Mesenteric fat pad (tissue), 1 donor: ENCODE data around the gene KRTAP1-4. TPM values are rescaled to one million over a fixed set of nuclear protein-coding genes. Genes with fewer than 3 reads are reported as not detected.
"Not testable (repeated sequence)": the region's sequence is repeated elsewhere in the genome, so short reads cannot be mapped to it uniquely, and the experiment has no call there.

Experiments
- DNase-seq: peaks from one replicate; pipeline ENCODE4 v3.0.0-alpha.2; 2020; ENCODE audit warnings: low spot score
- long read RNA-seq: library from polyadenylated mRNA; unstranded; transcript quantifications from one replicate; pipeline ENCODE4 v2.0.0, GENCODE V29; 2020
- total RNA-seq: library from RNA; stranded (reverse); fragmentation: NEBNext Ultra II Directional; extraction: Animal tissue kit (Norgen Biotek cat#: 25700); gene quantifications from one replicate; pipeline ENCODE4 v1.2.1, GENCODE V29; 2021
- donor health status: DM: yes; HTN: yes; CAD: no.

KRTAP1-4 gene
- total RNA-seq = not detected
- long read RNA-seq = 0 reads

- no peak for DNase-seq
Measured at GRCh38 chr17:41029633-41030245, at the start of gene KRTAP1-4. TSS of gene KRTAP1-4 (minus strand) at chr17:41030195. CDS start at chr17:41030078, 117 bp downstream.

GRCh38 chr17:41076788-41077187 is 46.8 kb upstream of the KRTAP1-4 start:
- no peak for DNase-seq

GRCh38 chr17:41073676-41074075 is 43.7 kb upstream of the KRTAP1-4 start:
- no peak for DNase-seq

- no peak for DNase-seq
Measured at GRCh38 chr17:41071606-41072360, 41.8 kb upstream of the KRTAP1-4 start.

- DNase-seq = no peak
Measured at GRCh38 chr17:41069031-41069430, 39.0 kb upstream of the KRTAP1-4 start.

- no peak for DNase-seq
Measured at GRCh38 chr17:41067281-41067680, 37.3 kb upstream of the KRTAP1-4 start.

GRCh38 chr17:41065829-41066624 is 36.0 kb upstream of the KRTAP1-4 start, which contains the start of gene KRTAP2-4:
TSS of gene KRTAP2-4 (minus strand) at chr17:41065879. CDS start at chr17:41065845, 34 bp downstream.
- no peak for DNase-seq

- not testable (repeated sequence) for DNase-seq
Measured at GRCh38 chr17:41065016-41065689, 35.2 kb upstream of the KRTAP1-4 start.

- DNase-seq = no peak
Measured at GRCh38 chr17:41064301-41064700, 34.3 kb upstream of the KRTAP1-4 start.

GRCh38 chr17:41063449-41063848 is 33.5 kb upstream of the KRTAP1-4 start:
- no peak for DNase-seq

- no peak for DNase-seq
Measured at GRCh38 chr17:41061964-41062363, 32.0 kb upstream of the KRTAP1-4 start.

- no peak for DNase-seq
Measured at GRCh38 chr17:41060052-41060604, 30.1 kb upstream of the KRTAP1-4 start, which contains the start of gene KRTAP2-3. TSS of gene KRTAP2-3 (minus strand) at chr17:41060114. CDS start at chr17:41060050, 64 bp downstream.

- DNase-seq = not testable (repeated sequence)
Measured at GRCh38 chr17:41059276-41060051, 29.5 kb upstream of the KRTAP1-4 start.

- DNase-seq = no peak
Measured at GRCh38 chr17:41058741-41059140, 28.7 kb upstream of the KRTAP1-4 start.

GRCh38 chr17:41057547-41057946 is 27.6 kb upstream of the KRTAP1-4 start:
- DNase-seq = no peak

GRCh38 chr17:41055130-41055529 is 25.1 kb upstream of the KRTAP1-4 start, which contains the start of gene KRTAP2-2:
TSS of gene KRTAP2-2 (minus strand) at chr17:41055230. CDS start at chr17:41055211, 19 bp downstream.
- not testable (repeated sequence) for DNase-seq

- not testable (repeated sequence) for DNase-seq
Measured at GRCh38 chr17:41054556-41054955, 24.6 kb upstream of the KRTAP1-4 start.

- DNase-seq = no peak
Measured at GRCh38 chr17:41054025-41054424, 24.0 kb upstream of the KRTAP1-4 start.

GRCh38 chr17:41052566-41052965 is 22.6 kb upstream of the KRTAP1-4 start:
- no peak for DNase-seq

GRCh38 chr17:41049110-41049509 is 19.1 kb upstream of the KRTAP1-4 start:
- no peak for DNase-seq
